Ishikawa (cell line): ENCODE data around the gene NFIB.

Experiments used
- CREB1 ChIP-seq: IDR thresholded peaks from 2 replicates; pipeline ENCODE4 v1.6.1; 2012; ENCODE audit warnings: low read depth
- EGR1 ChIP-seq: IDR thresholded peaks from 2 replicates; pipeline ENCODE4 v1.6.1; 2012
- EP300 ChIP-seq: IDR thresholded peaks from 2 replicates; pipeline ENCODE4 v1.6.1; 2012; ENCODE audit warnings: borderline replicate concordance
- FOXM1 ChIP-seq: IDR thresholded peaks from 2 replicates; pipeline ENCODE4 v1.6.1; 2012; ENCODE audit warnings: low read depth, borderline replicate concordance
- MAX ChIP-seq: IDR thresholded peaks from 2 replicates; pipeline ENCODE4 v1.6.1; 2012
- NFIC ChIP-seq: IDR thresholded peaks from 2 replicates; pipeline ENCODE4 v1.6.1; 2012
- REST ChIP-seq: IDR thresholded peaks from 2 replicates; pipeline ENCODE4 v1.6.1; 2012; ENCODE audit warnings: low read depth, mild to moderate bottlenecking
- TCF12 ChIP-seq: IDR thresholded peaks from 2 replicates; pipeline ENCODE4 v1.6.1; 2012; ENCODE audit warnings: low read depth
- TEAD4 ChIP-seq: IDR thresholded peaks from 2 replicates; pipeline ENCODE4 v1.6.1; 2012
- YY1 ChIP-seq: IDR thresholded peaks from 2 replicates; pipeline ENCODE4 v1.6.1; 2012; ENCODE audit warnings: low read depth

- TF ChIP-seq EP300, result no peak
- TF ChIP-seq REST, result no peak
- TF ChIP-seq NFIC, result no peak
- no peak for TF ChIP-seq MAX
- TF ChIP-seq TCF12, result no peak
- TF ChIP-seq CREB1, result no peak
- TF ChIP-seq TEAD4, result no peak
- TF ChIP-seq EGR1, result no peak
- no peak for TF ChIP-seq YY1
- TF ChIP-seq FOXM1, result no peak
Measured at GRCh38 chr9:14213504-14213903, 100.4 kb downstream of the NFIB start.
